SU-DHL-6 (cell line): Measurements from ENCODE around the gene WFDC13.

Experiments used
- CTCF ChIP-seq: fragments of 200-600 bp; sonication (generic); IDR thresholded peaks from one replicate; pipeline ENCODE4 v1.5.1; 2017; ENCODE audit warnings: antibody characterized with exemption, mild to moderate bottlenecking, low read length, moderate library complexity; ENCODE audit not compliant: insufficient read depth, poor library complexity, severe bottlenecking
- EZH2phosphoT487 ChIP-seq: fragments of 200-600 bp; sonication (generic), shearing (Covaris generic); conservative IDR thresholded peaks from 2 replicates; pipeline ENCODE4 v1.6.1; 2018; ENCODE audit warnings: mild to moderate bottlenecking, antibody characterized with exemption, low read length, moderate library complexity, mixed read lengths

- TF ChIP-seq CTCF (no peak), EZH2phosphoT487 (no peak)
Measured at GRCh38 chr20:45735988-45736387, 34.1 kb downstream of the WFDC13 start.
